IPS-NIHi11 (cell line): Measurements from ENCODE around the gene ITCH.
A peak's percentile ranks its signal among the peaks of the same experiment; 100 is the strongest.
"Not testable (repeated sequence)": the region's sequence is repeated elsewhere in the genome, so short reads cannot be mapped to it uniquely, and the experiment has no call there.

Source experiments
- DNase-seq: peaks from one replicate; pipeline ENCODE4 v3.0.0; 2012; ENCODE audit warnings: mixed read lengths, low spot score

Gene ITCH

GRCh38 chr20:34512266-34512954 is 149.3 kb downstream of the ITCH start:
- no peak for DNase-seq

GRCh38 chr20:34512955-34513419 is 149.9 kb downstream of the ITCH start:
- DNase-seq = no peak

GRCh38 chr20:34514034-34514433 is 151.0 kb downstream of the ITCH start:
- not testable (repeated sequence) for DNase-seq

- no peak for DNase-seq
Measured at GRCh38 chr20:34514897-34515483, 151.9 kb downstream of the ITCH start.

GRCh38 chr20:34515484-34516246 is 152.6 kb downstream of the ITCH start:
- DNase-seq = peak; percentile 79

- peak; percentile 92 for DNase-seq
Measured at GRCh38 chr20:34516247-34517113, 153.4 kb downstream of the ITCH start, which contains the start of gene DYNLRB1. Gene DYNLRB1, plus strand, starts transcription at chr20:34516422. Its CDS starts 37 bp downstream, at chr20:34516459.

GRCh38 chr20:34517114-34517505 is 154.0 kb downstream of the ITCH start:
- DNase-seq = no peak

- DNase-seq = not testable (repeated sequence)
Measured at GRCh38 chr20:34518863-34519262, 155.8 kb downstream of the ITCH start.

GRCh38 chr20:34519841-34520240 is 156.8 kb downstream of the ITCH start:
- not testable (repeated sequence) for DNase-seq

- peak; percentile 75 for DNase-seq
Measured at GRCh38 chr20:34522969-34523871, 160.1 kb downstream of the ITCH start.

- DNase-seq = no peak
Measured at GRCh38 chr20:34524426-34524825, 161.4 kb downstream of the ITCH start.

- DNase-seq = no peak
Measured at GRCh38 chr20:34525342-34525708, 162.3 kb downstream of the ITCH start.

GRCh38 chr20:34525709-34526416 is 162.8 kb downstream of the ITCH start:
- DNase-seq = peak; percentile 22

- no peak for DNase-seq
Measured at GRCh38 chr20:34526466-34526865, 163.4 kb downstream of the ITCH start.

- DNase-seq = no peak
Measured at GRCh38 chr20:34527016-34527415, 163.9 kb downstream of the ITCH start.

GRCh38 chr20:34528921-34529297 is 165.8 kb downstream of the ITCH start:
- DNase-seq = no peak

- DNase-seq = no peak
Measured at GRCh38 chr20:34529742-34530141, 166.7 kb downstream of the ITCH start.

- DNase-seq = no peak
Measured at GRCh38 chr20:34530342-34530741, 167.3 kb downstream of the ITCH start.

GRCh38 chr20:34531608-34532265 is 168.7 kb downstream of the ITCH start:
- DNase-seq = no peak

GRCh38 chr20:34532320-34532719 is 169.2 kb downstream of the ITCH start:
- DNase-seq = no peak
